Measurements from ENCODE around the gene EFNA5.

DNA sequence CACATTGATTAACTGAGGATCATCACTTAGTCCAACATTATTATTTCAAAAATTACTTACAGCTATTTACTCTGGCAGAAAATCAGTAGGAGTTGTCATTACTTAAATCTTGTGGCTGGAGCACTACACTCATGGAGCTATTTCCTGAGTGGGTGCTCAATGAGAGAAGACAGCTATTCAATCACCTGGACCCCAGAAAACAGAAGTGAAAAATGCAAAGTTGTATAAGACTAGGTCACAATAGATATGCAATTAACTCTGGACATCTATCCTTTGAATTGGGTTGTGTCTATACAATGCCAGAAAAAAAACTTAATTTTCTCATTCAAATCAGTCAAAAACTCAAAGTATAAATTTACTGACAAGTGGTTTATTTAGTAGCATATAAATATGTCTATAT, 340.9 kb downstream of the EFNA5 start:
- TF ChIP-seq, protein P1, sequence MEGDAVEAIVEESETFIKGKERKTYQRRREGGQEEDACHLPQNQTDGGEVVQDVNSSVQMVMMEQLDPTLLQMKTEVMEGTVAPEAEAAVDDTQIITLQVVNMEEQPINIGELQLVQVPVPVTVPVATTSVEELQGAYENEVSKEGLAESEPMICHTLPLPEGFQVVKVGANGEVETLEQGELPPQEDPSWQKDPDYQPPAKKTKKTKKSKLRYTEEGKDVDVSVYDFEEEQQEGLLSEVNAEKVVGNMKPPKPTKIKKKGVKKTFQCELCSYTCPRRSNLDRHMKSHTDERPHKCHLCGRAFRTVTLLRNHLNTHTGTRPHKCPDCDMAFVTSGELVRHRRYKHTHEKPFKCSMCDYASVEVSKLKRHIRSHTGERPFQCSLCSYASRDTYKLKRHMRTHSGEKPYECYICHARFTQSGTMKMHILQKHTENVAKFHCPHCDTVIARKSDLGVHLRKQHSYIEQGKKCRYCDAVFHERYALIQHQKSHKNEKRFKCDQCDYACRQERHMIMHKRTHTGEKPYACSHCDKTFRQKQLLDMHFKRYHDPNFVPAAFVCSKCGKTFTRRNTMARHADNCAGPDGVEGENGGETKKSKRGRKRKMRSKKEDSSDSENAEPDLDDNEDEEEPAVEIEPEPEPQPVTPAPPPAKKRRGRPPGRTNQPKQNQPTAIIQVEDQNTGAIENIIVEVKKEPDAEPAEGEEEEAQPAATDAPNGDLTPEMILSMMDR (IDR thresholded peaks at IDR 0.05) = no peak
- TF ChIP-seq POLR2A (IDR thresholded peaks at IDR 0.05) = no peak

All from lower leg skin (tissue), 3 donors.